GM12878 (cell line): Measurements from ENCODE around the gene ZCCHC13. TPM values are rescaled to one million over a fixed set of nuclear protein-coding genes. Genes with fewer than 3 reads are reported as not detected.
A peak's percentile ranks its signal among the peaks of the same experiment; 100 is the strongest.

Experiments
- ATAC-seq: fragments of 200-7000 bp; cut with Tn5 transposase; 3 replicates; pipeline ENCODE4 v1.9.1; 2020; ENCODE audit warnings: mild to moderate bottlenecking, moderate library complexity
- BruUV-seq: library from RNA; stranded (reverse); fragments of 400-500 nt; replicated peaks from 2 replicates; lab custom pipeline; 2021; lab: Mats Ljungman, UMichigan
- CTCF ChIA-PET: fragments of 300-600 bp; sonication (Branson Sonifier 250); formaldehyde crosslinking; extraction: SDS; loops from one replicate; lab custom pipeline; 2021; ENCODE audit warnings: inconsistent platforms; lab: Yijun Ruan, JAX
- POLR2A ChIA-PET: fragments of 350-600 bp; formaldehyde crosslinking; extraction: SDS; loops from one replicate; lab custom pipeline; 2021; ENCODE audit warnings: inconsistent platforms; lab: Charles Lee
- RAD21 ChIA-PET: fragments of 300-600 bp; sonication (Branson Sonifier 250); formaldehyde crosslinking; loops from one replicate; lab custom pipeline; 2023; ENCODE audit warnings: antibody characterized with exemption; ENCODE audit not compliant: unreplicated experiment; lab: Charles Lee
- SMC1A ChIA-PET: fragments of 300-600 bp; sonication (Branson Sonifier 250); formaldehyde crosslinking; loops from one replicate; lab custom pipeline; 2023; ENCODE audit not compliant: unreplicated experiment, uncharacterized antibody; lab: Charles Lee
- DNase-seq: peaks from one replicate; pipeline ENCODE4 v3.0.0-alpha.2; 2011; ENCODE audit warnings: low read depth, low spot score
- FAIRE-seq: peaks from 3 replicates; lab custom pipeline; 2011; peaks lifted over from hg19 to GRCh38; lab: Jason Lieb, UNC
- H2AFZ ChIP-seq: 2 replicates; pipeline ENCODE4 v1.6.0; 2011; ENCODE audit warnings: low read depth, low read length, control low read depth; ENCODE audit not compliant: control insufficient read depth
- H3K27ac ChIP-seq: 2 replicates; pipeline ENCODE4 v1.5.1; 2011; ENCODE audit warnings: control low read depth; ENCODE audit not compliant: control insufficient read depth, insufficient read depth
- H3K27me3 ChIP-seq, 2 experiments: replicated peaks in 1 of 2; 2 replicates each; pipeline versions ENCODE4 v1.6.0 to v1.6.1; 2011; ENCODE audit warnings: low read length in 1 of 2; ENCODE audit not compliant: control insufficient read depth in 2 of 2, insufficient read depth in 2 of 2
- H3K36me3 ChIP-seq, 2 experiments: 2 replicates each; pipeline ENCODE4 v1.5.1; 2011; ENCODE audit warnings: low read length in 1 of 2; ENCODE audit not compliant: control insufficient read depth in 2 of 2, insufficient read depth in 2 of 2
- H3K4me1 ChIP-seq: 2 replicates; pipeline ENCODE4 v1.6.1; 2011; ENCODE audit warnings: mild to moderate bottlenecking, low read length, moderate library complexity, mixed read lengths; ENCODE audit not compliant: control insufficient read depth, insufficient read depth
- H3K4me2 ChIP-seq: 2 replicates; pipeline ENCODE4 v1.6.0; 2011; ENCODE audit warnings: control low read depth; ENCODE audit not compliant: control insufficient read depth, insufficient read depth
- H3K4me3 ChIP-seq: fragments of 200-600 bp; sonication (generic); 2 replicates; pipeline ENCODE4 v1.5.1; 2016
- H3K79me2 ChIP-seq: 2 replicates; pipeline ENCODE4 v1.6.0; 2011; ENCODE audit warnings: low read length; ENCODE audit not compliant: control insufficient read depth, insufficient read depth
- H3K9ac ChIP-seq: 2 replicates; pipeline ENCODE4 v1.8.0; 2011; ENCODE audit warnings: low read length, control low read depth, mixed read lengths; ENCODE audit not compliant: control insufficient read depth, insufficient read depth
- H3K9me3 ChIP-seq: replicated peaks from 3 replicates; pipeline ENCODE4 v1.5.1; 2011; ENCODE audit warnings: mild to moderate bottlenecking, low read length; ENCODE audit not compliant: control insufficient read depth, insufficient read depth
- H4K20me1 ChIP-seq: 2 replicates; pipeline ENCODE4 v1.6.0; 2011; ENCODE audit not compliant: control insufficient read depth, insufficient read depth
- CEBPB ChIP-seq, 2 experiments: fragments of 150-350 bp in 1 of 2; IDR thresholded peaks; 2 replicates each; pipeline ENCODE4 v1.6.1; 2012 to 2014; ENCODE audit warnings: low read depth in 2 of 2, low read length in 2 of 2, borderline replicate concordance in 1 of 2, inconsistent platforms in 1 of 2
- DPF2 ChIP-seq: fragments of 450-650 bp; IDR thresholded peaks from 2 replicates; pipeline ENCODE4 v1.6.1; 2017; ENCODE audit warnings: mild to moderate bottlenecking
- EGR1 ChIP-seq, 2 experiments: IDR thresholded peaks; 1 replicate in 1 of 2; 2 replicates in 1 of 2; pipeline ENCODE4 v1.6.1; 2011 to 2012; ENCODE audit warnings: low read depth in 2 of 2, low read length in 2 of 2, borderline replicate concordance in 1 of 2, mild to moderate bottlenecking in 1 of 2, moderate library complexity in 1 of 2
- KDM1A ChIP-seq: fragments of 200-600 bp; sonication (generic); IDR thresholded peaks from 2 replicates; pipeline ENCODE4 v1.6.1; 2016; ENCODE audit warnings: borderline replicate concordance
- NR2C2 ChIP-seq: IDR thresholded peaks from 2 replicates; pipeline ENCODE4 v1.6.1; 2011; ENCODE audit warnings: borderline replicate concordance, low read depth; ENCODE audit not compliant: control insufficient read depth, insufficient read length
- POLR2AphosphoS2 ChIP-seq: IDR thresholded peaks from 2 replicates; pipeline ENCODE4 v1.6.1; 2011; ENCODE audit warnings: low read depth, mild to moderate bottlenecking, low read length, improper control_type of control experiment, moderate library complexity
- RBBP5 ChIP-seq: fragments of 200-600 bp; sonication (generic); conservative IDR thresholded peaks from 2 replicates; pipeline ENCODE4 v1.6.1; 2016
- SMAD1 ChIP-seq: fragments of 450-650 bp; IDR thresholded peaks from 2 replicates; pipeline ENCODE4 v1.6.1; 2018; ENCODE audit warnings: mild to moderate bottlenecking, low read depth; ENCODE audit not compliant: partially characterized antibody
- SRF ChIP-seq, 2 experiments: IDR thresholded peaks; 2 replicates each; pipeline ENCODE4 v1.6.1; 2011; ENCODE audit warnings: low read depth in 2 of 2, low read length in 2 of 2, mild to moderate bottlenecking in 1 of 2, moderate library complexity in 1 of 2
- TCF12 ChIP-seq: IDR thresholded peaks from 2 replicates; pipeline ENCODE4 v1.6.1; 2011; ENCODE audit warnings: low read depth, mild to moderate bottlenecking, low read length
- WGBS: methylation state at CpG from one replicate; pipeline ENCODE4 v1.1.6; 2016; ENCODE audit warnings: low lambda C conversion rate; ENCODE audit not compliant: insufficient replicate concordance, insufficient coverage; ENCODE audit errors: missing lambda C conversion rate; 5-methylcytosine and 5-hydroxymethylcytosine counted together
- in situ Hi-C: fragments of 300-500 bp; cut with MboI; formaldehyde crosslinking; loops from 9 replicates; pipeline ENCODE4 v1.14.3; 2018; ENCODE audit warnings: mixed read lengths
- intact Hi-C: fragments of 100-400 bp; cut with micrococcal nuclease; formaldehyde crosslinking; loops from one replicate; pipeline ENCODE4 v1.14.2; 2022; ENCODE audit not compliant: unreplicated experiment
- polyA plus RNA-seq, 11 experiments: library from polyadenylated mRNA; depleted of rRNA in 4 of 11; unstranded in 6 of 11; stranded (reverse) in 5 of 11; fragments of >200 nt; fragmentation: Nextera tagmentation in 4 of 11; fragmentation: Illumina TruSeq in 1 of 11; extraction: Ambion mirVana in 4 of 11; extraction: Trizol in 1 of 11; gene quantifications; 1 replicate in 1 of 11; 2 replicates in 10 of 11; pipeline versions ENCODE4 v1.2.1 to v1.2.3, GENCODE V29; 2011 to 2016; ENCODE audit warnings: inconsistent platforms in 2 of 11, missing spikeins in 2 of 11, low read depth in 1 of 11
- total RNA-seq, 4 experiments: library from RNA; depleted of rRNA in 3 of 4; stranded (reverse); fragments of >200 nt in 3 of 4; fragmentation: Illumina TruSeq in 1 of 4; extraction: Trizol in 1 of 4; gene quantifications; 2 replicates each; pipeline versions ENCODE4 v1.2.1 to v1.2.3, GENCODE V29; 2013 to 2021
- TF ChIP-seq, protein P1 (sequence below): fragments of 450-650 bp; IDR thresholded peaks from 2 replicates; pipeline ENCODE4 v1.6.1; 2017; ENCODE audit warnings: mild to moderate bottlenecking
- TF ChIP-seq, protein P2 (sequence below): fragments of 450-650 bp; IDR thresholded peaks from 2 replicates; pipeline ENCODE4 v1.6.1; 2016; ENCODE audit warnings: mild to moderate bottlenecking, moderate library complexity, borderline replicate concordance

ZCCHC13 gene
- total and polyA plus RNA-seq, 10 of the 15 experiments (the other 5 are each of a cell fraction or from before 2014, with no cell fraction given), result not detected

DNA sequence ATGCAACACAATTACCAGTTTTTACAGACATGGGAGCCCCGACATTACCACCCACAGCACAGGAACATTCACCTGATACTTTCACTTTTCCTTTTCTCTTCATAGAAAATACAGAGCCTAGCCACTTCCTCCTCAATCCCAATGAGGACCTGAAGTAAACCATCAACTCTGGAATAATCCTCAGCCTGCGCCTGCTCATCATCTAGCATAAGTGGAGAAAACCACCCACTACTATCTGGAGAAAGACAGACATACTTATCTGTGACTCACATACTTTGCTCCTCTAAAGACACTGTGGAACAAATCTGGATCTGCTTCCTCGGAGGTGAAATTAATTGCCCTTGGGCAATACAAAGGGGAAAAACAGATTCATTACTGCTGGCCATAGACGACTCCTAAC is 47.8 kb downstream of the ZCCHC13 start:
- no peak overlapping the region for H3K9ac ChIP-seq
- BruUV-seq, result no TSS peak
- TF ChIP-seq CEBPB (IDR thresholded peaks at IDR 0.05; ENCODE audit: borderline replicate concordance in 1 of 2, low read depth in 2 of 2, low read length in 2 of 2) (no peak), SRF (IDR thresholded peaks at IDR 0.05; ENCODE audit: low read depth in 2 of 2, low read length in 2 of 2) (no peak), POLR2AphosphoS2 (no peak), KDM1A (no peak), EGR1 (IDR thresholded peaks at IDR 0.05; ENCODE audit: borderline replicate concordance in 1 of 2, low read depth in 2 of 2, low read length in 2 of 2) (no peak), RBBP5 (no peak), TCF12 (no peak), NR2C2 (no peak), DPF2 (no peak), SMAD1 (no peak)
- TF ChIP-seq, protein P1, sequence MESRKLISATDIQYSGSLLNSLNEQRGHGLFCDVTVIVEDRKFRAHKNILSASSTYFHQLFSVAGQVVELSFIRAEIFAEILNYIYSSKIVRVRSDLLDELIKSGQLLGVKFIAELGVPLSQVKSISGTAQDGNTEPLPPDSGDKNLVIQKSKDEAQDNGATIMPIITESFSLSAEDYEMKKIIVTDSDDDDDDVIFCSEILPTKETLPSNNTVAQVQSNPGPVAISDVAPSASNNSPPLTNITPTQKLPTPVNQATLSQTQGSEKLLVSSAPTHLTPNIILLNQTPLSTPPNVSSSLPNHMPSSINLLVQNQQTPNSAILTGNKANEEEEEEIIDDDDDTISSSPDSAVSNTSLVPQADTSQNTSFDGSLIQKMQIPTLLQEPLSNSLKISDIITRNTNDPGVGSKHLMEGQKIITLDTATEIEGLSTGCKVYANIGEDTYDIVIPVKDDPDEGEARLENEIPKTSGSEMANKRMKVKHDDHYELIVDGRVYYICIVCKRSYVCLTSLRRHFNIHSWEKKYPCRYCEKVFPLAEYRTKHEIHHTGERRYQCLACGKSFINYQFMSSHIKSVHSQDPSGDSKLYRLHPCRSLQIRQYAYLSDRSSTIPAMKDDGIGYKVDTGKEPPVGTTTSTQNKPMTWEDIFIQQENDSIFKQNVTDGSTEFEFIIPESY, result no peak
- TF ChIP-seq, protein P2, sequence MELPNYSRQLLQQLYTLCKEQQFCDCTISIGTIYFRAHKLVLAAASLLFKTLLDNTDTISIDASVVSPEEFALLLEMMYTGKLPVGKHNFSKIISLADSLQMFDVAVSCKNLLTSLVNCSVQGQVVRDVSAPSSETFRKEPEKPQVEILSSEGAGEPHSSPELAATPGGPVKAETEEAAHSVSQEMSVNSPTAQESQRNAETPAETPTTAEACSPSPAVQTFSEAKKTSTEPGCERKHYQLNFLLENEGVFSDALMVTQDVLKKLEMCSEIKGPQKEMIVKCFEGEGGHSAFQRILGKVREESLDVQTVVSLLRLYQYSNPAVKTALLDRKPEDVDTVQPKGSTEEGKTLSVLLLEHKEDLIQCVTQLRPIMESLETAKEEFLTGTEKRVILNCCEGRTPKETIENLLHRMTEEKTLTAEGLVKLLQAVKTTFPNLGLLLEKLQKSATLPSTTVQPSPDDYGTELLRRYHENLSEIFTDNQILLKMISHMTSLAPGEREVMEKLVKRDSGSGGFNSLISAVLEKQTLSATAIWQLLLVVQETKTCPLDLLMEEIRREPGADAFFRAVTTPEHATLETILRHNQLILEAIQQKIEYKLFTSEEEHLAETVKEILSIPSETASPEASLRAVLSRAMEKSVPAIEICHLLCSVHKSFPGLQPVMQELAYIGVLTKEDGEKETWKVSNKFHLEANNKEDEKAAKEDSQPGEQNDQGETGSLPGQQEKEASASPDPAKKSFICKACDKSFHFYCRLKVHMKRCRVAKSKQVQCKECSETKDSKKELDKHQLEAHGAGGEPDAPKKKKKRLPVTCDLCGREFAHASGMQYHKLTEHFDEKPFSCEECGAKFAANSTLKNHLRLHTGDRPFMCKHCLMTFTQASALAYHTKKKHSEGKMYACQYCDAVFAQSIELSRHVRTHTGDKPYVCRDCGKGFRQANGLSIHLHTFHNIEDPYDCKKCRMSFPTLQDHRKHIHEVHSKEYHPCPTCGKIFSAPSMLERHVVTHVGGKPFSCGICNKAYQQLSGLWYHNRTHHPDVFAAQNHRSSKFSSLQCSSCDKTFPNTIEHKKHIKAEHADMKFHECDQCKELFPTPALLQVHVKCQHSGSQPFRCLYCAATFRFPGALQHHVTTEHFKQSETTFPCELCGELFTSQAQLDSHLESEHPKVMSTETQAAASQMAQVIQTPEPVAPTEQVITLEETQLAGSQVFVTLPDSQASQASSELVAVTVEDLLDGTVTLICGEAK, result no peak
- intact Hi-C loops (no loop called here), in situ Hi-C loops (no loop called here)
- no peak for ATAC-seq
- POLR2A ChIA-PET, result no interaction called here
- H3K27ac ChIP-seq, result no peak overlapping the region
- RAD21 ChIA-PET, result no interaction called here
- no peak for FAIRE-seq
- H3K4me2 ChIP-seq, result 0 out of 2 replicates have a peak overlapping the region, but pooled peaks have one; percentile 33
- 29% methylated on average over 4 of the region's 4 CpGs for WGBS
- no peaks in the 10 kb centered on the region for H3K4me1 ChIP-seq
- no peak overlapping the region for H2AFZ ChIP-seq
- H3K9me3 ChIP-seq, result no peaks in the 10 kb centered on the region
- CTCF ChIA-PET, result no interaction called here
- no peaks in the 10 kb centered on the region for H3K79me2 ChIP-seq
- H4K20me1 ChIP-seq, result no peaks in the 10 kb centered on the region
- SMC1A ChIA-PET, result no interaction called here
- no peak overlapping the region for H3K4me3 ChIP-seq
- no peak for DNase-seq
- no peaks in the 10 kb centered on the region for H3K36me3 ChIP-seq
- H3K27me3 ChIP-seq, result no peaks in the 10 kb centered on the region
